HepG2 (cell line): Measurements from ENCODE around the gene GAS2. TPM values are rescaled to one million over a fixed set of nuclear protein-coding genes. Genes with fewer than 3 reads are reported as not detected.

Experiments
- ATAC-seq: fragments of 200-7000 bp; cut with Tn5 transposase; 3 replicates; pipeline ENCODE4 v1.9.1; 2020; ENCODE audit warnings: mild to moderate bottlenecking, moderate library complexity
- BruUV-seq: library from RNA; stranded (reverse); fragments of 400-500 nt; replicated peaks from 2 replicates; lab custom pipeline; 2021; lab: Mats Ljungman, UMichigan
- CTCF ChIA-PET: fragments of 300-600 bp; formaldehyde crosslinking; extraction: SDS; loops from one replicate; lab custom pipeline; 2021; ENCODE audit warnings: low total read pairs, inconsistent platforms, low intra/inter-chr PET ratio; lab: Yijun Ruan, JAX
- POLR2A ChIA-PET: fragments of 350-600 bp; sonication (Branson Sonifier 250); formaldehyde crosslinking; loops from one replicate; lab custom pipeline; 2020; ENCODE audit warnings: antibody characterized with exemption, inconsistent platforms; lab: Yijun Ruan, JAX
- DNase-seq: peaks from one replicate; pipeline ENCODE4 v3.0.0-alpha.2; 2015; ENCODE audit warnings: low spot score
- FAIRE-seq: peaks from 3 replicates; lab custom pipeline; 2011; peaks lifted over from hg19 to GRCh38; lab: Jason Lieb, UNC
- H2AFZ ChIP-seq: one replicate; pipeline ENCODE4 v1.6.1; 2011; ENCODE audit warnings: low read length, inconsistent platforms
- H3K27ac ChIP-seq: fragments of 300-600 bp; 3 replicates; pipeline ENCODE4 v1.8.0; 2011; ENCODE audit warnings: mixed run types, mild to moderate bottlenecking, mixed read lengths, low read length, inconsistent platforms; ENCODE audit not compliant: insufficient read depth; ENCODE audit errors: extremely low read length
- H3K27me3 ChIP-seq, 2 experiments: fragments of 200-600 bp in 1 of 2; 2 replicates in 1 of 2; 3 replicates in 1 of 2; pipeline versions ENCODE4 v1.6.0 to v1.8.0; 2011; ENCODE audit warnings: low read length in 2 of 2, mild to moderate bottlenecking in 2 of 2, moderate library complexity in 2 of 2, inconsistent platforms in 1 of 2; ENCODE audit not compliant: insufficient read depth in 2 of 2, control insufficient read depth in 1 of 2
- H3K36me3 ChIP-seq, 2 experiments: fragments of 200-600 bp in 1 of 2; replicated peaks in 1 of 2; 2 replicates in 1 of 2; 3 replicates in 1 of 2; pipeline versions ENCODE4 v1.5.1 to v1.8.0; 2011; ENCODE audit warnings: low read length in 2 of 2, inconsistent platforms in 1 of 2; ENCODE audit not compliant: insufficient read depth in 2 of 2, control insufficient read depth in 1 of 2
- H3K4me1 ChIP-seq: 2 replicates; pipeline ENCODE4 v1.5.1; 2012; ENCODE audit warnings: low read length, inconsistent platforms; ENCODE audit not compliant: insufficient read depth
- H3K4me2 ChIP-seq: 2 replicates; pipeline ENCODE4 v1.6.0; 2011; ENCODE audit warnings: low read depth, low read length, inconsistent platforms
- H3K4me3 ChIP-seq, 3 experiments: fragments of 200-600 bp in 1 of 3; sonication (generic), shearing (Covaris generic) in 1 of 3; replicated peaks in 1 of 3; 2 replicates each; pipeline ENCODE4 v1.5.1; 2011 to 2016; ENCODE audit warnings: low read length in 3 of 3, inconsistent platforms in 2 of 3, low read depth in 2 of 3, mild to moderate bottlenecking in 2 of 3, control low read depth in 1 of 3, mixed read lengths in 1 of 3; ENCODE audit not compliant: insufficient read depth in 1 of 3
- H3K79me2 ChIP-seq: one replicate; pipeline ENCODE4 v1.6.1; 2011; ENCODE audit warnings: low read length, inconsistent platforms; ENCODE audit not compliant: insufficient read depth
- H3K9ac ChIP-seq: 2 replicates; pipeline ENCODE4 v1.6.0; 2011; ENCODE audit warnings: mild to moderate bottlenecking, low read depth, low read length, inconsistent platforms; ENCODE audit not compliant: insufficient read depth
- H3K9me3 ChIP-seq: 2 replicates; pipeline ENCODE4 v1.5.1; 2012; ENCODE audit warnings: mild to moderate bottlenecking, low read length
- H4K20me1 ChIP-seq: 2 replicates; pipeline ENCODE4 v1.6.0; 2011; ENCODE audit warnings: inconsistent platforms, mild to moderate bottlenecking, low read length, moderate library complexity; ENCODE audit not compliant: insufficient read depth
- CBX5 ChIP-seq: sonication (generic); formaldehyde crosslinking; IDR thresholded peaks from 2 replicates; pipeline ENCODE4 v1.4.0; 2020; ENCODE audit warnings: missing genetic modification reagents, borderline replicate concordance
- CTCF ChIP-seq: sonication (generic); formaldehyde crosslinking; IDR thresholded peaks from 2 replicates; pipeline ENCODE4 v1.5.0; 2020; ENCODE audit warnings: mild to moderate bottlenecking, missing genetic modification reagents, moderate library complexity
- HMG20B ChIP-seq: conservative IDR thresholded peaks from 2 replicates; pipeline ENCODE4 v1.6.1; 2016; ENCODE audit warnings: missing genetic modification reagents, missing compliant biosample characterization
- MIER3 ChIP-seq: IDR thresholded peaks from 2 replicates; pipeline ENCODE4 v1.6.1; 2016; ENCODE audit warnings: missing compliant biosample characterization, borderline replicate concordance
- MLLT10 ChIP-seq: sonication (generic); formaldehyde crosslinking; IDR thresholded peaks from 2 replicates; pipeline ENCODE4 v1.4.0; 2020; ENCODE audit warnings: missing genetic modification reagents
- NCOR1 ChIP-seq: fragments of 200-600 bp; sonication (generic); IDR thresholded peaks from 2 replicates; pipeline ENCODE4 v1.7.0; 2017; ENCODE audit warnings: antibody characterized with exemption, low read length, borderline replicate concordance
- POLR2G ChIP-seq: fragments of 200-400 bp; formaldehyde crosslinking; IDR thresholded peaks from 2 replicates; pipeline ENCODE4 v1.6.1; 2018; ENCODE audit warnings: mild to moderate bottlenecking, low read depth, low read length, moderate library complexity
- TRIM22 ChIP-seq: fragments of 450-650 bp; IDR thresholded peaks from 2 replicates; pipeline ENCODE4 v1.6.1; 2017
- ZFX ChIP-seq: sonication (generic); formaldehyde crosslinking; IDR thresholded peaks from 2 replicates; pipeline ENCODE4 v1.4.0; 2020; ENCODE audit warnings: mild to moderate bottlenecking, low read depth, missing genetic modification reagents, moderate library complexity
- ZNF136 ChIP-seq: sonication (generic); formaldehyde crosslinking; IDR thresholded peaks from 2 replicates; pipeline ENCODE4 v1.8.1; 2022; ENCODE audit warnings: low read depth, mild to moderate bottlenecking, moderate library complexity, missing genetic modification reagents
- ZNF547 ChIP-seq: sonication (generic); formaldehyde crosslinking; IDR thresholded peaks from 2 replicates; pipeline ENCODE4 v1.5.1; 2020; ENCODE audit warnings: mild to moderate bottlenecking, missing genetic modification reagents
- ZNF713 ChIP-seq: sonication (generic); formaldehyde crosslinking; IDR thresholded peaks from 2 replicates; pipeline ENCODE4 v1.4.0; 2020; ENCODE audit warnings: mild to moderate bottlenecking, missing genetic modification reagents
- ZNF768 ChIP-seq: sonication (generic); formaldehyde crosslinking; IDR thresholded peaks from 2 replicates; pipeline ENCODE4 v1.4.0; 2020; ENCODE audit warnings: missing genetic modification reagents
- WGBS: methylation state at CpG from one replicate; pipeline ENCODE4 v1.1.6; 2017; ENCODE audit warnings: low lambda C conversion rate; 5-methylcytosine and 5-hydroxymethylcytosine counted together
- in situ Hi-C: cut with HindIII; loops from 2 replicates; pipeline ENCODE4 v1.10.0; 2017; ENCODE audit warnings: low pct_unique_long_range_greater_than_20kb; ENCODE audit not compliant: extremely low pct_ligation_motif_present
- intact Hi-C: fragments of 100-400 bp; cut with micrococcal nuclease; formaldehyde crosslinking; loops from one replicate; pipeline ENCODE4 v1.10.0; 2022; ENCODE audit not compliant: unreplicated experiment
- polyA plus RNA-seq, 8 experiments: library from polyadenylated mRNA; depleted of rRNA in 3 of 8; stranded (reverse) in 7 of 8; unstranded in 1 of 8; fragments of >200 nt; fragmentation: Illumina TruSeq in 4 of 8; extraction: Trizol in 4 of 8; gene quantifications; 2 replicates each; pipeline versions ENCODE4 v1.2.1 to v1.2.3, GENCODE V29; 2011 to 2016; ENCODE audit warnings: low read depth in 4 of 8, missing spikeins in 1 of 8, mixed read lengths in 1 of 8; ENCODE audit not compliant: insufficient read depth in 1 of 8
- total RNA-seq, 5 experiments: library from RNA; depleted of rRNA; stranded (reverse); fragments of >200 nt; fragmentation: Illumina TruSeq; extraction: Trizol; gene quantifications; 2 replicates each; pipeline ENCODE4 v1.2.3, GENCODE V29; 2016; ENCODE audit warnings: low read depth in 1 of 5

The GAS2 gene
- total and polyA plus RNA-seq, 2 of the 13 experiments (the other 11 are each of a cell fraction or from before 2014, with no cell fraction given) = 26.0 to 85.1 TPM

GRCh38 chr11:22787055-22787454 is 120.6 kb downstream of the GAS2 start:
- Histone ChIP-seq H3K27me3 (no peaks in the 10 kb centered on the region), H3K27ac (no peak overlapping the region), H3K9ac (no peak overlapping the region), H3K36me3 (peaks cover 0 to 1% of the 10 kb centered on the region in 2 experiments; a peak in 1 of 5 replicates), H3K9me3 (no peaks in the 10 kb centered on the region), H3K4me1 (peaks cover 9% of the 10 kb centered on the region), H2AFZ (no peak overlapping the region), H3K79me2 (no peaks in the 10 kb centered on the region), H3K4me2 (no peak overlapping the region), H4K20me1 (no peaks in the 10 kb centered on the region), H3K4me3 (no peak overlapping the region)
- DNase-seq (no peak), FAIRE-seq (no peak), ATAC-seq (no peak)
- BruUV-seq = no TSS peak
- no peak for TF ChIP-seq MLLT10
- no peak for TF ChIP-seq POLR2G
- no peak for TF ChIP-seq NCOR1
- TF ChIP-seq TRIM22 = no peak
- peak; percentile 79; the same call in 1 of the 2 replicates for TF ChIP-seq ZNF768
- in situ Hi-C loops (loop anchor here (5.0 kb wide), 1 partner anchor 120 kb away; the partner anchor contains the start of gene GAS2), intact Hi-C loops (loop anchor here (1.0 to 2.0 kb wide), 5 partner anchors 52 to 452 kb away; no protein-coding TSS in a partner anchor)
- ChIA-PET POLR2A (interaction anchor here (0.8 kb wide), 1 partner anchor 162 kb away, joined by 3 read pairs; no protein-coding TSS in a partner anchor), CTCF (interaction anchor here (1.1 to 1.3 kb wide), 3 partner anchors 116 to 453 kb away, joined by 4 to 5 read pairs (median 4); no protein-coding TSS in a partner anchor)
- 97% methylated on average over 2 of the region's 2 CpGs for whole genome bisulfite sequencing

GRCh38 chr11:22787551-22788162 is 121.2 kb downstream of the GAS2 start:
- Histone ChIP-seq H3K9ac (no peak overlapping the region), H4K20me1 (no peaks in the 10 kb centered on the region), H3K27me3 (no peaks in the 10 kb centered on the region), H3K4me2 (no peak overlapping the region), H3K9me3 (no peaks in the 10 kb centered on the region), H3K4me3 (no peak overlapping the region), H3K4me1 (peaks cover 15% of the 10 kb centered on the region), H2AFZ (no peak overlapping the region), H3K36me3 (peaks cover 0 to 1% of the 10 kb centered on the region in 2 experiments; a peak in 1 of 5 replicates), H3K27ac (no peak overlapping the region), H3K79me2 (no peaks in the 10 kb centered on the region)
- FAIRE-seq = peak; percentile 43
- ChIA-PET POLR2A (interaction anchor here (0.8 kb wide), 1 partner anchor 163 kb away, joined by 3 read pairs; no protein-coding TSS in a partner anchor), CTCF (interaction anchor here (1.1 to 1.3 kb wide), 3 partner anchors 117 to 454 kb away, joined by 4 to 5 read pairs (median 4); no protein-coding TSS in a partner anchor)
- intact Hi-C loops = loop anchor here (1.0 to 2.0 kb wide), 5 partner anchors 53 to 453 kb away; no protein-coding TSS in a partner anchor
- peak; percentile 45 for DNase-seq
- peak; percentile 63 for ATAC-seq
- in situ Hi-C loops = loop anchor here (5.0 kb wide), 1 partner anchor 120 kb away; the partner anchor contains the start of gene GAS2
- 43% methylated on average over 9 of the region's 9 CpGs for WGBS
- no TSS peak for BruUV-seq
- TF ChIP-seq MIER3 (CRISPR knock-in tag) (no peak), ZNF547 (CRISPR knock-in tag) (no peak), CBX5 (CRISPR knock-in tag) (no peak), HMG20B (CRISPR knock-in tag) (no peak), CTCF (CRISPR knock-in tag) (peak; percentile 73), ZNF713 (CRISPR knock-in tag) (no peak), ZNF136 (no peak), ZFX (CRISPR knock-in tag) (no peak)
